Urinary bladder (tissue), 4 donors: Measurements from ENCODE around the gene BTG1. TPM values are rescaled to one million over a fixed set of nuclear protein-coding genes. Genes with fewer than 3 reads are reported as not detected.
"Not testable (repeated sequence)": the region's sequence is repeated elsewhere in the genome, so short reads cannot be mapped to it uniquely, and the experiment has no call there.

Source experiments
- DNase-seq: peaks from one replicate; pipeline ENCODE4 v3.0.0-alpha.2; 2015; ENCODE audit errors: extremely low spot score
- H3K27ac ChIP-seq: one replicate; pipeline ENCODE4 v1.5.1; 2013; ENCODE audit warnings: low read depth, mild to moderate bottlenecking, moderate library complexity
- H3K36me3 ChIP-seq: one replicate; pipeline ENCODE4 v1.6.1; 2013; ENCODE audit warnings: mild to moderate bottlenecking, moderate library complexity; ENCODE audit not compliant: insufficient read depth
- H3K4me1 ChIP-seq: one replicate; pipeline ENCODE4 v1.6.1; 2013; ENCODE audit warnings: mild to moderate bottlenecking, moderate library complexity; ENCODE audit not compliant: insufficient read depth
- H3K4me3 ChIP-seq: one replicate; pipeline ENCODE4 v1.5.1; 2013; ENCODE audit warnings: low read depth, low read length
- WGBS: extraction: QIAGEN DNeasy Blood & Tissue Kit; methylation state at CpG from one replicate; pipeline ENCODE4 v1.1.7; 2013; 5-methylcytosine and 5-hydroxymethylcytosine counted together
- polyA plus RNA-seq: library from polyadenylated mRNA; stranded (reverse); fragments of 200-250 nt; gene quantifications from one replicate; pipeline ENCODE4 v1.2.3, GENCODE V29; 2013
- total RNA-seq: library from RNA; depleted of rRNA; stranded (reverse); fragments of >200 nt; gene quantifications from one replicate; pipeline ENCODE4 v1.2.3, GENCODE V29; 2014
- donor health status: healthy with polysubstance abuse.
- donor health status: healthy.

The BTG1 gene
- total and polyA plus RNA-seq, 2 donors, result 32.8 to 50.6 TPM

DNA sequence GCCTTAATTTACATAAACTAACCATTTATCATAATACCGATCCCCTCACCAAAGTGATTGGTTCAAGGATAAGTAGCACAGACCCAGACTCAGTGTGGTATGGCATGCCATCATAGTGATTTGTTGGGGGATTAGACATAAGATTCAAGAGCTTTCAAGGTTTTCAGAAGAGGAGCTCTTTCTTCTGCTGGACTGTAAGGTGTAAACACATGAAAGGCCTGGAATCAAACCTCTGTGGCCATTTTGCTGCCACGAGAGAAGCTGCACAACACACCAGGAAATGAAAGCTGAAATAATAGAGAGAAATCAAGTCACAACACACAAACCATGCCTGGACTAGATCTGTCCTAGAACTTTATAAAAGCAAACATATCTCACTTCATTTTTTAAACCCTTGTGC lies 30.8 kb downstream of the BTG1 start:
- H3K4me3 ChIP-seq, result no peak overlapping the region
- WGBS, result 85% methylated on average over 2 of the region's 2 CpGs
- no peaks in the 10 kb centered on the region for H3K4me1 ChIP-seq
- no peaks in the 10 kb centered on the region for H3K36me3 ChIP-seq
- no peak for DNase-seq
- no peak overlapping the region for H3K27ac ChIP-seq

DNA sequence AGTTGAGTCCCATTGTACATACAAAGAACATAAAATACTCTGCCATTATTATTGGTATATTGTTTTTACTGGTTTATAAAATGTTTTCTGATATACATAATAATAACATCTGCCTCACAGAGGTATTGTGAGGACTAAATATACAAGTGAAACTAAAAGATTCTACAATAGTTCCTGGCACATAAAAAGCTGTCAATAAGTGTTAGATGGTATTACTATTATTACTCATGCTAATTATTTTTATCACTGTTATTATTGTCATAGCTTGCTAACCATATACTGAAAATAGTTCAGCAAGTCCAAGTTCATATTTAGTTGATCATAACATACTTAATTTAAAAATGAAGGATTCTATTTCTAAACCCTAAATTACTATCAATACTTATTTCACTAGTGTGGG lies 34.4 kb downstream of the BTG1 start:
- Histone ChIP-seq H3K27ac (no peak overlapping the region), H3K36me3 (no peaks in the 10 kb centered on the region), H3K4me1 (no peaks in the 10 kb centered on the region), H3K4me3 (no peak overlapping the region)
- DNase-seq, result no peak

DNA sequence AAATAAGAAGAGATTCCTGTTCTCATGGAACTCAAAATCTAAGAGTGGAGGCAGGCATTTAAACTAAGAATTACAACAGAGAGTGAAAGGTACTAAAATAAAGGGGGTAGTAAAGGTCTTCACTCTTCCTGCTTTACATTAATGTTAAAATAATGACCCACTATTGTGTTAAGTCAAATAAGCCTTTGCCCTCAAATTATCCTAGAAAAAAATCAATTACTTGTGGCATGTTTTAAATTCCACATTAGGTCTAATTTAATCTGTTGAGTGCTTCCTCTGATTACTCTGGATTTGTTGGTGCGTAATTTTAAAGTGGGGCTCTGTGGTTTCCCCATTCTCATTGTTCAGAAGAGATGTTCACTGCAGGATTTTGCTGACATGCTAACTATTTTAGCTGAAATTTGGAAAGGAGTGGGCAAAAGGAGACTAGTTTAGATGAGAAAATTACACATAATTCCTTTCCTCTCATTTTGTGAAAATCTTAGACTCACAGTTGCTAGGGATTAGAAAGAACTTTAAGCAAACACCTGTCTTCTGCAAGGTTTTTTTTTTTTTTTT lies 35.5 kb downstream of the BTG1 start:
- Histone ChIP-seq H3K4me1 (no peaks in the 10 kb centered on the region), H3K36me3 (no peaks in the 10 kb centered on the region), H3K4me3 (no peak overlapping the region), H3K27ac (no peak overlapping the region)
- 92% methylated on average over 1 of the region's 1 CpG for WGBS
- DNase-seq, result no peak

DNA sequence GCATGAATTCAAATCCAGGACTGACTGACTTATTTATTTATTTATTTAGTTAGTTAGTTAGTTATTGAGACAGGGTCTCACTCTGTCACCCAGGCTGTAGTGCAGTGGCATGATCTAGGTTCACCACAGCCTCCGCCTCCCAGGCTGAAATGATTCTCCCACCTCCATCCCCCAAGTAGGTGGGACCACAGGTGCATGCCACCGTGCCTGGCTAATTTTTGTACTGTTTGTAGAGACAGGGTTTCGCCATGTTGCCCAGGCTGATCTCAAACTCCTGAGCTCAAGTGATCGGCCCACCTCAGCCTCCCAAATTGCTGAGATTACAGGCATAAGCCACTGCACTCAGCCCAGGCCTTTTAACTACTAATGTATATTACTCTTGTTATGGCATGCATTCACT lies 36.0 kb downstream of the BTG1 start:
- DNase-seq, result no peak
- no peaks in the 10 kb centered on the region for H3K4me1 ChIP-seq
- H3K4me3 ChIP-seq, result no peak overlapping the region
- no peaks in the 10 kb centered on the region for H3K36me3 ChIP-seq
- no peak overlapping the region for H3K27ac ChIP-seq
- WGBS, result 94% methylated on average over 4 of the region's 4 CpGs

DNA sequence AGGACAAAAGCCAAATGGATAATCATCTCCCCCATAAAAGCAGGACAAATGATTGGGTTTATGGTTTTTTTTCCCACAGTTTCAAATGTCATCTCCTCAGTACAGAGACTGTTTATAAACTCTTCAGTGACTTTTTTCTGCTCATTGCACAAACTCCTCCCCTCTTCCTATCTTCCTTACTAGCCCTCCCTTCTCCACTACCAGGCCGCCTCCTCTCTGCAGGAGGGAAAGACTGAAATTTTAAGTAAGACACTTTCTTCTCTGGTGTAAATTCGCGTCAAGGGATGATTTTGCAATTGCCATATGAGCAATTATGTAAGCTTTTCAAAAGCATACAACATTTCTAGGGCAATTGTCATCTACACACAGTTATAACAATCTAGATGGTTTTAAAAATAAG lies 37.0 kb downstream of the BTG1 start:
- Histone ChIP-seq H3K4me3 (no peak overlapping the region), H3K36me3 (no peaks in the 10 kb centered on the region), H3K27ac (peak overlapping the region; percentile 10), H3K4me1 (no peaks in the 10 kb centered on the region)
- 32% methylated on average over 3 of the region's 3 CpGs for WGBS
- no peak for DNase-seq

DNA sequence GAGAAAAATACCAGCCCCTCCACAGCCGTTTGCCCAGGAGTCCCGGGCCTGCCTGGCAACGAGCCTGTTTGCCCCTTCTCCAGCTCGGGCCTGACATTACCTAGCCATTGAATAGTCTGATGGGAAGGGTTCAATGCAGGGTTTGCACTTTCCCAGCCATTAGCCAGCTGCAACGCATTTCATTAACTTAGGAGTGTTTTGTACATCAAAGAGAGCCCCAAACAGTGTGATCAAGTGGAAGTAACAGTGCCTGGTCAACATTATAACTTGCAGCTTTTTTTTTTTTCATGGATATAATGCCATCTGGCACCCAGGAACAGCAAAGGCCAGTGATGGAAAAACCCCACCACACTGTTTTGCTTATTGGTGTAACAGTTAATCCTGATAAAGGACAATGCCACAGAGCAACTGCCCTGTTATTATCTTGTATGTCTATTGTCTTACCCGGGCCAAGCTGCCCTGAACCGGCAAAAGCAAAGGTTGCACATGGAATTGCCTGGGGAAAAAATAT lies 38.0 kb downstream of the BTG1 start:
- no peaks in the 10 kb centered on the region for H3K4me1 ChIP-seq
- no peak for DNase-seq
- 42% methylated on average over 7 of the region's 7 CpGs for WGBS
- no peaks in the 10 kb centered on the region for H3K36me3 ChIP-seq
- no peak overlapping the region for H3K27ac ChIP-seq
- H3K4me3 ChIP-seq, result no peak overlapping the region

DNA sequence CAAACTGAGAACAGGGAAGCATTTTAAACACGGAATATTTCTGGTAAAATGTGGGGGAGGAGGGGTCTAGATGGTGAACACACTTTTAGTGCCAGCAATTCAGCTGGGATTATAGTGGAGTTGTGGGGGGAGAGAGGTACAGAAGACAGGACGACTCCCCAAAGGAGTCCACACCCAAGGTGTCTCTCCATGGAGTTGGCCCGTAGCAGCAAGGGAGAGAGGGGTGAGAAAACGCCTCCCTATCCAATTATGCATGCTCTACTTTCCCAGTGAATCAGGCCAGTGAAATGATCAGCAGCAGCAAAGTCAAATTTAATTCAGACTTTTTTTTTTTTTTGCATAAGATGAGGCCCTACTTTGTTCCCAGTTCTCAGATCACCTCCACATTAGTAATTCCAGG lies 38.6 kb downstream of the BTG1 start:
- Histone ChIP-seq H3K36me3 (no peaks in the 10 kb centered on the region), H3K4me1 (no peaks in the 10 kb centered on the region), H3K27ac (no peak overlapping the region), H3K4me3 (no peak overlapping the region)
- 57% methylated on average over 4 of the region's 4 CpGs for WGBS
- DNase-seq, result no peak

DNA sequence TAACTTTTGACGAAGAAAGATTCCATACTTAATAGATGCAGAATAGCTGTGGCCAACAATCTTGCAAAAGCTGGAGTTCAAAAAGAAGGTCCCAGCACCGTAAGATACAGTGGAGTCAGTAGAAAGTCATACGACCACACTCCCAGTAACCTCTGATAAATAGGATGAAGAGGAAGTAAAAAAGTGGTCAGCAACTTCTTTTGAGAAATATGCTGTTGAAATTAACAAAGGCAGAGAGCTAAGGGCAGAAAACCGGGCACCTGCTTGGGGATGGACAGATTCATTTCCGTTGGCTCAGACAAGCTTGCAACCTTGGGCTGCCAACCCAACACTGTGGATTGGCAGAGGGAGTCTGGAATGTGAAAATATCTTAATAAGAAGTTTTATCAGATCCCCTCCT lies 40.0 kb downstream of the BTG1 start:
- H3K27ac ChIP-seq, result no peak overlapping the region
- DNase-seq, result no peak
- 77% methylated on average over 5 of the region's 5 CpGs for WGBS
- H3K4me3 ChIP-seq, result no peak overlapping the region
- H3K4me1 ChIP-seq, result no peaks in the 10 kb centered on the region
- H3K36me3 ChIP-seq, result no peaks in the 10 kb centered on the region

DNA sequence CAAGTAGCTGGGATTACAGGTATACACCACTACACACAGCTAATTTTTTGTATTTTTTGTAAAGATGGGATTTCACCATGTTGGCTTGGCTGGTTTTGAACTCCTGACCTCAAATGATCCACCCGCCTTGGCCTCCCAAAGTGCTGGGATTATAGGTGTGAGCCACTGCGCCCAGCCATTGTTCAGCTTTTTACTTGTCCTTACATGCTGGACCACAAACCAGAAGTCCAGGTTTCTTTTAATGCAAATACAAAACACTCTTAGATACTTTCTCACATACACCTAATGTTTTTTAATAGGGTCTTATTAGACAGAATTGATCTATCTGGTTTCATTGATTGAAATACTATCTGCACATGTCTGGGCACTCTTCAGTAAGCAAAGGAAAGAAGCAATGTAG lies 40.5 kb downstream of the BTG1 start:
- Histone ChIP-seq H3K27ac (no peak overlapping the region), H3K4me3 (no peak overlapping the region), H3K4me1 (no peaks in the 10 kb centered on the region), H3K36me3 (no peaks in the 10 kb centered on the region)
- WGBS, result 71% methylated on average over 2 of the region's 2 CpGs
- no peak for DNase-seq

DNA sequence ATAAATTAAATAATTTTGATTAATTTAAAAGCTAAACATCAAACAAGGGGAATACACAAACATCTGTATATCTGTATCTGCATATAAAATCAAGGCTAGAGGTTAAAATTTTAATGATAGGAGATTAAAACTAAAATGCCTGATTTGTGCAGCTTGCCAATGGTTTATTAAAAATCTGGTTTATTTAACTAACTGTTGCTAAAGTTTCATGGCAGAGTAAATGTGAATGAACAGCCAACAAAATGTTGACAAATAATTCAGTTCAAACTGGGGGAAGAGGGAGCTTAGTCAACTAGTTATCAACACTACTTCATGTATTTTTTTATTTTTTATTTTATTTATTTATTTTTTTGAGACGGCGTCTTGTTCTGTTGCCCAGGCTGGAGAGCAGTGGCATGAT lies 43.0 kb downstream of the BTG1 start:
- Histone ChIP-seq H3K4me1 (no peaks in the 10 kb centered on the region), H3K36me3 (no peaks in the 10 kb centered on the region), H3K27ac (no peak overlapping the region), H3K4me3 (no peak overlapping the region)
- no peak for DNase-seq
- WGBS, result 70% methylated on average over 2 of the region's 2 CpGs

DNA sequence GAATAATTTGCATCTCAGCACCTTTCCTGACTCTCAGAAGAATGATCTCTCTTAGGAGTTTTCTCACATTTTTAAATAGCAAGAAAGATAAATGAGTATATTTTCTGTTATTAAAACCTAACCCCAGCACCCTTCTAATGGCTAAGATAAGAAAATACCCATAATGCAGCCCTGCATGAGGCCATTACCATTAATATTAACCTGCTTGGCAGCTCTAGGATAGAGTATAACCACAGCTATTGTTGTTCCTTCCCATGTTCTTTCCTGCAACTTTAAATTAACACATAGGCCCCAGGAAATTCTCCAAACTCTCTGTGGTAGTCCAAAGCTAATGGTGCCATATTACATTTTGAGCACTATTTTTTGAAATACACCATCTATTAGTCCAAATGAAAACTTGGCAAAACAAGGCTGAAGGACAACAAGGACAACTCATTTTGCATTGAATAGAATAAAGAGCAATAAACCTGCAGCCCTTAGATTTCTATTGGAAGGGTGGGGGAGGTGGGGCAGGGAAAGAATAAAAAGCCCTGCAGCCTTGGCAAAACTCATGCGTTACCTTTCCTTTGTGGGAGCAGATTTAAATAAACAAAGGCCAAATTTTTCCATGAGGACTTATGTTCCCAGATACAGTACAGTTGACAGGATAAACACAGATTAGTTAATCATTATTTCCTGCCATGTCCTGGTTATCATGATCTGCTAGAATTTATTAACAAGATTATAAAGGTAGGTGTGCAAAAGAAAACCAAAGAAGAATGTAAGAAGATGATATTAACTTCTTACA lies 46.9 kb downstream of the BTG1 start:
- no peaks in the 10 kb centered on the region for H3K4me1 ChIP-seq
- 67% methylated on average over 1 of the region's 1 CpG for WGBS
- no peak overlapping the region for H3K4me3 ChIP-seq
- no peak for DNase-seq
- no peaks in the 10 kb centered on the region for H3K36me3 ChIP-seq
- H3K27ac ChIP-seq, result no peak overlapping the region

DNA sequence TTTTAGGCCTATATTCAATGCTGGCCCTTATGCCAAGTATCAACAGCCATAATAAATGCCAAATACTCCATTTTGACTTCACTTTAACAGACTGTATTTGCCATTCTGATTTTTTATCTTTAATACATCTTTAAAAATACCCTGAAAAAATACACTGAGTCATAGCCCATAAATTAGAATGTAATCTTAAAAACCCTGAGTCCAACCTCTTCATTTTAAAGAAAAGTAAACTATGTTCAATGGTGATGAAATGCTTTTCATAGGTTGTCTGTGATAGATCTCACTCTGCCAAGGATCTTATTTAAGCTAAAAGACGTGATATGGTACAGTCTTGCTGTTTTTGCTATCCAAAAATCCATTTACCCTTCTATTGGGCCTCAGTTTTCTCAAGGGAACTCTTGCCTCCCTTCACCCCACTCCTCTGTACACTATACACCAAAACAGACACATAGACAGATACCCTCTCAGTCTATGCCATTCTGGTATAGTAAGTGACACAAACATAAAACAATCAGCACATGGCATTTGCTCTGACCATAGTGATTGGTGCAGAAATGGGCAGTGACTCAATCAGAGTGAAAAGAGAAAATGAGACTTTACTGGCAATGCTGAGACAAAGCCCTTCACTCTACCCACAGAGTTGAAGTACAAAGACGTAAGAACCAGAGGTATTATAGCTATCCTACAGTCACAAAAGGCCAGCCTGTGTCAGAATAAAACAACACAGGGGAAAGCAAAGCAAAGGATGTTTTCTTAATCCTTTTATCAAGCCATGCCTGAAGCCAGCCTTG lies 49.1 kb downstream of the BTG1 start:
- no peak for DNase-seq
- Histone ChIP-seq H3K4me3 (no peak overlapping the region), H3K27ac (no peak overlapping the region), H3K36me3 (no peaks in the 10 kb centered on the region), H3K4me1 (no peaks in the 10 kb centered on the region)
- WGBS, result 64% methylated on average over 2 of the region's 2 CpGs

DNA sequence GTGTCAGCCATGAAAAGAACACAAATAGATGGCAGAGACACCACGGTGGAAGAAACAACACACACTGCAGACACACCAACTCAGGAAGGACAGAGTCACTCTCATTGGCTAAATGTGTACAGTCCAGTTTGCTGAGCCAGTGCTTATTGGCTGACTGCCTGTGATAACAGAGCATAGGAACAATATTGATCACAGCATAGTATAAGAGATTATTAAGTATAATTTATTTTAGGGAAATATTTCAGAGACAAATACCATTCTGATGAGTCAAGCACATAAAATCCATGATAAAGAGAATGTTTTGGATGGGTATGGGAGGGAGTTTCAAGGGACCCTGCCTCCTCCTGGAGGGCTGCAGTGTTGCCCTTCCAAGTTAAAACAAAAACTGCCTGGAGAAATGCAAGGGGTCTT lies 50.9 kb downstream of the BTG1 start:
- no peak for DNase-seq
- Histone ChIP-seq H3K4me3 (no peak overlapping the region), H3K36me3 (no peaks in the 10 kb centered on the region), H3K27ac (no peak overlapping the region), H3K4me1 (no peaks in the 10 kb centered on the region)
- 65% methylated on average over 1 of the region's 1 CpG for WGBS

DNA sequence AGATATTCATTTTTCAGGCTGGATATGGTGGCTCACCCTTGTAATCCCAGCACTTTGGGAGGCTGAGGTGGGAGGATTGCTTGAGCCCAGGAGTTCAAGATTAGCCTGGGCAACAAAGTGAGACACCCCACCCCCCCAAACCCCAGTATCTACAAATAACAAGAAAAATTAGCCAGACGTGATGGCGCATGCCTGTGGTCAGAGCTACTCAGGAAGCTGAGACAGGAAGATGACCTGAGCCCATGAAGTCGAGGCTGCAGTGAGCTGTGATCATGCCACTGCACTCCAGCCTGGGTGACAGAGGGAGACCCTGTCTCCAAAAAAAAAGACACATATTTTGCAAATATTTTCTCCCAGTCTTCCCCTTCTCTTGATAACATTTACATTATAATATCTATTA lies 51.3 kb downstream of the BTG1 start:
- DNase-seq, H3K4me3 ChIP-seq, H3K36me3 ChIP-seq, H3K4me1 ChIP-seq, H3K27ac ChIP-seq: not testable (repeated sequence)
- WGBS, result 76% methylated on average over 3 of the region's 3 CpGs
